ENCODE data around the gene LRP2. TPM values are rescaled to one million over a fixed set of nuclear protein-coding genes. Genes with fewer than 3 reads are reported as not detected.

The LRP2 gene
- total RNA-seq, 1 experiment from 2014 or later, result 0.59 TPM

DNA sequence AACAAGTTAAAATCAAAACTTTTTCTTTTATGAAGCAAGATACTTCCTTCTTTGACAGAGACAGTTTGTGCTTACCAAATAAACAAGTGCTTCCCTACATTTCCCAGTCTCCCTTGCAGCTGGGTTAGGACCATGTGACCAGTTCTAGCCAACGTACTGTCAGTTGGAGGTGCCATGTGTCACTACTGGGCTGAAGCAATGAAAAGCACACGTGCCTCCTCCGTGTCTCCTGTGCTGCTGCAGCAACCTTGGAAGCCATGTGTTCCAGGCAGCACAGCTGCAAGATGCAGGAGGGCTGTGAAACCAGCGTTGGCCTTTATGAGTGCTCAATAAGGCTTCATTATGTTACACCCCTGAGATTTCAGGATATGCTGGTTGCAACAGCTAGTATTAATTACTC lies 199.7 kb downstream of the LRP2 start:
- CTCF ChIA-PET, result no interaction called here
- TF ChIP-seq ERG (CRISPR knock-in tag; IDR thresholded peaks at IDR 0.05) (no peak), FOXJ3 (CRISPR knock-in tag; IDR thresholded peaks at IDR 0.05; ENCODE audit: borderline replicate concordance) (no peak)
- Mint-ChIP-seq H3K36me3 (no peaks in the 10 kb centered on the region), H3K4me3 (no peak overlapping the region), H3K27ac (no peak overlapping the region), H3K27me3 (ENCODE audit: low read depth) (no peaks in the 10 kb centered on the region), H3K9me3 (no peaks in the 10 kb centered on the region), H3K4me1 (no peaks in the 10 kb centered on the region)
- no peak for ATAC-seq
- POLR2A ChIA-PET, result no interaction called here
- no peak for DNase-seq (ENCODE audit: low spot score)

- POLR2A ChIA-PET, result no interaction called here
- H3K9me3 Mint-ChIP-seq, result no peaks in the 10 kb centered on the region
- H3K4me1 Mint-ChIP-seq, result no peaks in the 10 kb centered on the region
- no peak for ATAC-seq
- no peak overlapping the region for H3K4me3 Mint-ChIP-seq
- no peak for DNase-seq (ENCODE audit: low spot score)
- H3K36me3 Mint-ChIP-seq, result no peaks in the 10 kb centered on the region
- no peaks in the 10 kb centered on the region for H3K27me3 Mint-ChIP-seq (ENCODE audit: low read depth)
- H3K27ac Mint-ChIP-seq, result no peak overlapping the region
- CTCF ChIA-PET, result interaction anchor here (0.8 to 1.3 kb wide), 2 partner anchors 21 to 60 kb away, joined by 3 read pairs; no protein-coding TSS in a partner anchor
- TF ChIP-seq MYBL2 (CRISPR knock-in tag; IDR thresholded peaks at IDR 0.05), result no peak
- no peak for TF ChIP-seq GABPB1 (CRISPR knock-in tag; IDR thresholded peaks at IDR 0.05)
- TF ChIP-seq, protein P1, sequence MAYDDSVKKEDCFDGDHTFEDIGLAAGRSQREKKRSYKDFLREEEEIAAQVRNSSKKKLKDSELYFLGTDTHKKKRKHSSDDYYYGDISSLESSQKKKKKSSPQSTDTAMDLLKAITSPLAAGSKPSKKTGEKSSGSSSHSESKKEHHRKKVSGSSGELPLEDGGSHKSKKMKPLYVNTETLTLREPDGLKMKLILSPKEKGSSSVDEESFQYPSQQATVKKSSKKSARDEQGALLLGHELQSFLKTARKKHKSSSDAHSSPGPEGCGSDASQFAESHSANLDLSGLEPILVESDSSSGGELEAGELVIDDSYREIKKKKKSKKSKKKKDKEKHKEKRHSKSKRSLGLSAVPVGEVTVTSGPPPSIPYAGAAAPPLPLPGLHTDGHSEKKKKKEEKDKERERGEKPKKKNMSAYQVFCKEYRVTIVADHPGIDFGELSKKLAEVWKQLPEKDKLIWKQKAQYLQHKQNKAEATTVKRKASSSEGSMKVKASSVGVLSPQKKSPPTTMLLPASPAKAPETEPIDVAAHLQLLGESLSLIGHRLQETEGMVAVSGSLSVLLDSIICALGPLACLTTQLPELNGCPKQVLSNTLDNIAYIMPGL (CRISPR knock-in tag; IDR thresholded peaks at IDR 0.05), result no peak
- TF ChIP-seq SOX15 (CRISPR knock-in tag; IDR thresholded peaks at IDR 0.05), result no peak
- TF ChIP-seq FOXP1 (CRISPR knock-in tag; IDR thresholded peaks at IDR 0.05; ENCODE audit: borderline replicate concordance), result no peak
- TF ChIP-seq TEAD1 (CRISPR knock-in tag; IDR thresholded peaks at IDR 0.05), result no peak
- TF ChIP-seq, protein P2, sequence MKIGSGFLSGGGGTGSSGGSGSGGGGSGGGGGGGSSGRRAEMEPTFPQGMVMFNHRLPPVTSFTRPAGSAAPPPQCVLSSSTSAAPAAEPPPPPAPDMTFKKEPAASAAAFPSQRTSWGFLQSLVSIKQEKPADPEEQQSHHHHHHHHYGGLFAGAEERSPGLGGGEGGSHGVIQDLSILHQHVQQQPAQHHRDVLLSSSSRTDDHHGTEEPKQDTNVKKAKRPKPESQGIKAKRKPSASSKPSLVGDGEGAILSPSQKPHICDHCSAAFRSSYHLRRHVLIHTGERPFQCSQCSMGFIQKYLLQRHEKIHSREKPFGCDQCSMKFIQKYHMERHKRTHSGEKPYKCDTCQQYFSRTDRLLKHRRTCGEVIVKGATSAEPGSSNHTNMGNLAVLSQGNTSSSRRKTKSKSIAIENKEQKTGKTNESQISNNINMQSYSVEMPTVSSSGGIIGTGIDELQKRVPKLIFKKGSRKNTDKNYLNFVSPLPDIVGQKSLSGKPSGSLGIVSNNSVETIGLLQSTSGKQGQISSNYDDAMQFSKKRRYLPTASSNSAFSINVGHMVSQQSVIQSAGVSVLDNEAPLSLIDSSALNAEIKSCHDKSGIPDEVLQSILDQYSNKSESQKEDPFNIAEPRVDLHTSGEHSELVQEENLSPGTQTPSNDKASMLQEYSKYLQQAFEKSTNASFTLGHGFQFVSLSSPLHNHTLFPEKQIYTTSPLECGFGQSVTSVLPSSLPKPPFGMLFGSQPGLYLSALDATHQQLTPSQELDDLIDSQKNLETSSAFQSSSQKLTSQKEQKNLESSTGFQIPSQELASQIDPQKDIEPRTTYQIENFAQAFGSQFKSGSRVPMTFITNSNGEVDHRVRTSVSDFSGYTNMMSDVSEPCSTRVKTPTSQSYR (CRISPR knock-in tag; IDR thresholded peaks at IDR 0.05), result no peak
- TF ChIP-seq ZNF219 (CRISPR knock-in tag; IDR thresholded peaks at IDR 0.05; ENCODE audit: borderline replicate concordance), result no peak
- TF ChIP-seq JAZF1 (CRISPR knock-in tag; IDR thresholded peaks at IDR 0.05), result no peak
- no peak for TF ChIP-seq ZNF263 (CRISPR knock-in tag; IDR thresholded peaks at IDR 0.05; ENCODE audit: low read depth)
- TF ChIP-seq NFE2L1 (CRISPR knock-in tag; IDR thresholded peaks at IDR 0.05), result no peak
- no peak for TF ChIP-seq MXD4 (CRISPR knock-in tag; IDR thresholded peaks at IDR 0.05; ENCODE audit: borderline replicate concordance)
- no peak for TF ChIP-seq ZNF532 (CRISPR knock-in tag; IDR thresholded peaks at IDR 0.05; ENCODE audit: borderline replicate concordance)
- TF ChIP-seq AFF4 (CRISPR knock-in tag; IDR thresholded peaks at IDR 0.05; ENCODE audit: borderline replicate concordance), result no peak
- TF ChIP-seq ZNF121 (CRISPR knock-in tag; IDR thresholded peaks at IDR 0.05), result no peak
These were observed 201.3 kb downstream of the LRP2 start for GRCh38 chr2:169160926-169161481.

All from WTC11 (cell line).